Adrenal gland (tissue), 5 donors: ENCODE results near the gene NFS1.

ENCODE experiments used
- CTCF ChIP-seq, 6 experiments: fragments of 450-650 bp in 4 of 6; fragments of 200-600 bp in 2 of 6; sonication (generic) in 1 of 6; IDR thresholded peaks; 1 replicate in 5 of 6; 2 replicates in 1 of 6; pipeline versions ENCODE4 v1.5.1 to v1.8.0; 2016 to 2021; ENCODE audit warnings: antibody characterized with exemption in 6 of 6, mild to moderate bottlenecking in 2 of 6, moderate library complexity in 1 of 6
- POLR2A ChIP-seq, 2 donors: fragments of 450-650 bp; IDR thresholded peaks; one replicate each; pipeline ENCODE4 v1.6.1; 2017; ENCODE audit warnings: antibody characterized with exemption in 2 of 2, mild to moderate bottlenecking in 2 of 2, moderate library complexity in 1 of 2
- donor health status: DM: no; HTN: no; CAD: no.

DNA sequence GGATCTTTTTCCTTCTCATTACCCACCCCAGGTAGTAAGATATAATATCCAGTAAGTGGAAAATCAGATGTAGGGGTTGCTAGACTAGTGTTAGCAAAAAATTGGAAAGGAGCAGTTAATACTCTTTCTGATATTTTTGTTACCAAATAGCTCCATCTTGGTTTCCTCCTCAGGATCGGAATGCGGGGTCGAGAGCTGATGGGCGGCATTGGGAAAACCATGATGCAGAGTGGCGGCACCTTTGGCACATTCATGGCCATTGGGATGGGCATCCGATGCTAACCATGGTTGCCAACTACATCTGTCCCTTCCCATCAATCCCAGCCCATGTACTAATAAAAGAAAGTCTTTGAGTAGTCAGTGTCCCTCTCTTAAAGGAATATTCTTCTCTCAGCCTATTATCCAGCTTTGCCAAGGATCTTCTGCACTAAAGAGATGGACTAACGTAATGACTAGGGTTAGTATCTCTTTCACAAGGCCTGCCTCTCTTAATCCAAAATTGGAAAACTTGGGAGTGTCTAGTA, 1.5 kb upstream of the NFS1 start:
- no peak for TF ChIP-seq CTCF (IDR thresholded peaks at IDR 0.05)
- TF ChIP-seq POLR2A (IDR thresholded peaks at IDR 0.05), result no peak
